ENCODE results near the gene PCGF3. TPM values are rescaled to one million over a fixed set of nuclear protein-coding genes. Genes with fewer than 3 reads are reported as not detected.
"Not testable (repeated sequence)": the region's sequence is repeated elsewhere in the genome, so short reads cannot be mapped to it uniquely, and the experiment has no call there.

PCGF3 gene
- total and polyA plus RNA-seq, 2 donors from 2014 or later: 21.7 to 59.6 TPM

DNA sequence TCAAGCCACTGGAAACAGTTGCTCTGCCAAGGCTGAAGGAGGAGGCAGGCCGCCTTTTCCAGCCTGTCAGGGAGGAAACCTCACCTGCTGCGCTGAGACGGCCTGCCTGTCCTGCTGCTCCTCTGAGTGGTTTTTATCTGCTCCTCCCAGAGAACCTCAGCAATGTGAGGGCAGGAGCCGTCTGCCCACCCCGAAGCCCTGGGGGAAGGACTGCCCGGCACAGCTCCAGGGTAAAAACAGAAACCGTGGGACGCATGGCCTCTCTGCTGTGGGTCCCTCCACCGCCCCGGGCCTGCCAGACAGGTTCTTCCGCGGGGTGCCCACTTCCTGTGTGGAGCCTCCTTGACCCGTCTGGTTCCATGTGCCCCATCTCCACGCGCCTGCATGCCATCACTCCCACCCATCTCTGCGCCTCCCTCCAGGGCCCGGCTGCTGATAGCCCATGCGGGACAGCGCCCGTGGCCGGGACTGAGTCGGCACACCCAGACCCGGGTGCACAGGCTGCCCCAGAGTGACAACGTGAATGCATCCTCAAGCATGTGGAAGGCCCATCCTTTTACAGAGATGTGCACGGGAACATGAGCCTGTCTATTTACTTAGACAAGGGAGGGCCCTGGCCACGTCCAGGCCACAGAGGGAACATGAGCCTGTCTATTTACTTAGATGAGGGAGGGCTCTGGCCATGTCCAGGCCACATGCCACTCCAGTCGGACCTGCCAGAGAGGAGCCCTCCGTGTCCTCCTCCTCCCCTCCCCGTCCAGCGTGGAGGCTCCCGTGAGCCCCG, 12.7 kb upstream of the PCGF3 start:
- no peak overlapping the region for H3K9ac ChIP-seq (ENCODE audit: low read length in 3 of 3)
- no peak overlapping the region for H3K27ac ChIP-seq (ENCODE audit: low read depth in 2 of 2, low read length in 2 of 2)
- no peaks in the 10 kb centered on the region for H3K27me3 ChIP-seq (ENCODE audit: control insufficient read depth, insufficient read depth, low read length)
- peaks cover 0 to 17% (median 4%) of the 10 kb centered on the region in 3 donors for H3K4me1 ChIP-seq (ENCODE audit: control insufficient read depth in 2 of 3, insufficient read depth in 2 of 3, low read depth in 1 of 3, low read length in 3 of 3)
- H3K4me3 ChIP-seq (ENCODE audit: low read length in 3 of 3): no peak overlapping the region
- no peaks in the 10 kb centered on the region for H3K9me3 ChIP-seq (ENCODE audit: control insufficient read depth in 2 of 3, insufficient read depth in 1 of 3, low read length in 3 of 3)
- DNase-seq (peak in 1 of 5 donors; percentile 58), FAIRE-seq (no peak)
- no peaks in the 10 kb centered on the region for H3K36me3 ChIP-seq (ENCODE audit: control insufficient read depth in 2 of 3, insufficient read depth in 3 of 3, low read length in 3 of 3)
- TF ChIP-seq, protein P1, sequence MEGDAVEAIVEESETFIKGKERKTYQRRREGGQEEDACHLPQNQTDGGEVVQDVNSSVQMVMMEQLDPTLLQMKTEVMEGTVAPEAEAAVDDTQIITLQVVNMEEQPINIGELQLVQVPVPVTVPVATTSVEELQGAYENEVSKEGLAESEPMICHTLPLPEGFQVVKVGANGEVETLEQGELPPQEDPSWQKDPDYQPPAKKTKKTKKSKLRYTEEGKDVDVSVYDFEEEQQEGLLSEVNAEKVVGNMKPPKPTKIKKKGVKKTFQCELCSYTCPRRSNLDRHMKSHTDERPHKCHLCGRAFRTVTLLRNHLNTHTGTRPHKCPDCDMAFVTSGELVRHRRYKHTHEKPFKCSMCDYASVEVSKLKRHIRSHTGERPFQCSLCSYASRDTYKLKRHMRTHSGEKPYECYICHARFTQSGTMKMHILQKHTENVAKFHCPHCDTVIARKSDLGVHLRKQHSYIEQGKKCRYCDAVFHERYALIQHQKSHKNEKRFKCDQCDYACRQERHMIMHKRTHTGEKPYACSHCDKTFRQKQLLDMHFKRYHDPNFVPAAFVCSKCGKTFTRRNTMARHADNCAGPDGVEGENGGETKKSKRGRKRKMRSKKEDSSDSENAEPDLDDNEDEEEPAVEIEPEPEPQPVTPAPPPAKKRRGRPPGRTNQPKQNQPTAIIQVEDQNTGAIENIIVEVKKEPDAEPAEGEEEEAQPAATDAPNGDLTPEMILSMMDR (IDR thresholded peaks at IDR 0.05; ENCODE audit: borderline replicate concordance, extremely low read depth, insufficient read depth): no peak
- intact Hi-C loops (cut with DNase I): no loop called here

DNA sequence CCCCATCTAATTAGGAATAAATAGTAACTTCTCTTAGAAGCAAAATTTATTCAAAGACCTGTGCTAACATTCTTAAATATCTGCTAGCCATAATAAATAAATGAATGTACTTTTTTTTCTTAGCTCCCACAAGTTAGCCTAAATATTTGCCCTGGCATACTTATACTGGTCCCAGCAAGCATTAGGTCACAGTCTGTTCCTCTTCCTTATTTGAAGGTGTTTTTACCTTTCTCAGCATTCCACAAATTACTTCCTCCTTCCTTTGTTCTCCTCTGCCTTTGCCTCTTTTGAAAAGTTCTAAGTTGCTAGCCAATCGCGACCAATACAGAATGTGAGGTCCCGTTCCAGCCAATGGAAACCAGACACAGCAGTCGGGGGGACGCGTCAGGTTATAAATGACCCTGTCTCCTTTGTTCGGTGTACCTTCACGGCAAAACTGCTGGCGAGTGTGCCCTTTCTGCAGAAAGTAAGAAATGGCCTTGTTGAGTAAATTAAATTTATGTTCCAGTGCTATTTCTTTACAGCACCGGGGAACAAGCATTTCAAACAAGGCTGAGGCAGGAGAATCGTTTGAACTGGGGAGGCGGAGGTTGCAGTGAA, 11.2 kb upstream of the PCGF3 start:
- intact Hi-C loops (cut with DNase I); H3K4me1 ChIP-seq (ENCODE audit: control insufficient read depth in 2 of 3, insufficient read depth in 2 of 3, low read depth in 1 of 3, low read length in 3 of 3); H3K4me3 ChIP-seq (ENCODE audit: low read length in 3 of 3); H3K9me3 ChIP-seq (ENCODE audit: control insufficient read depth in 2 of 3, insufficient read depth in 1 of 3, low read length in 3 of 3); H3K9ac ChIP-seq (ENCODE audit: low read length in 3 of 3); H3K27ac ChIP-seq (ENCODE audit: low read depth in 2 of 2, low read length in 2 of 2); FAIRE-seq; H3K36me3 ChIP-seq (ENCODE audit: control insufficient read depth in 2 of 3, insufficient read depth in 3 of 3, low read length in 3 of 3); DNase-seq; H3K27me3 ChIP-seq (ENCODE audit: control insufficient read depth, insufficient read depth, low read length): not testable (repeated sequence)

DNA sequence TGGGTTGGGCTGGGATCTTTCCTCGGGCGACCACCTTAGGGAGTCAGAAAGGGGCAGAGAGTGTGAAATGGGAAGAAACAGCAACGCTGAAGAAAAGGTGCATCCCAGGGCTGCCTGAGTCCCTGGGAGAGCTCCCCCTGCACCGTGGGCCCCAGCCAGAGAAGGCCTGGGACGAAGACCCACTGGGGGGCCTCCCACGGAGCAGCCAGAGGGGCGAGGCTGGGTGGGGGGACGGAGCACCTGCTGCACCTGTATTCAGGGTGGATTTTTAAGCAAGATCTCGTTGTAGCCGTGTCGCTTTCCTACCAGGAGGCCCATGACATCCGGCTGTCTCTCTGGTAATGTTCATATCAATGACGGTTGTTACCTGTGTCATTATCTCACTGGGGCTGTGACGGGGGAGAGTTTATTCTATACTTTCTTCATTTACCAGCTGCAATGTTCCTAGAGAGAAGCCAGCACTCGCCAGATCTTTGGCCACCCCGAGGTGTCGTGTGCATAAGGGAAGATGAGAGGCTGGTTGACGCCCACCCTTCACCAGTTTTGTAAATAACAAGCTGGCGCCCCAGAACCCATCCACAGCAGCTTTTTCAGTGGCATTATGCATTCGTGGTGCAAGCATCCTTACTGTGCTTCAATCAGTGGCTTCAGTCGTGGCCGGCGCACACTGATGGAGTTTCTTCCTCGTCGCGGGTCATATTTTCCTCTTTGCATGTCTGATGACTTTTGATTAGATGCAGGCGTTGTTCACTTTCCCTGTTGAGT, 5.6 kb upstream of the PCGF3 start:
- intact Hi-C loops (cut with DNase I): no loop called here
- FAIRE-seq (no peak), DNase-seq (peak in 1 of 5 donors; percentile 34)
- Histone ChIP-seq H3K27ac (ENCODE audit: low read depth in 2 of 2, low read length in 2 of 2) (no peak overlapping the region), H3K4me3 (ENCODE audit: low read length in 3 of 3) (no peak overlapping the region), H3K9me3 (ENCODE audit: control insufficient read depth in 2 of 3, insufficient read depth in 1 of 3, low read length in 3 of 3) (no peaks in the 10 kb centered on the region), H3K36me3 (ENCODE audit: control insufficient read depth in 2 of 3, insufficient read depth in 3 of 3, low read length in 3 of 3) (no peaks in the 10 kb centered on the region), H3K9ac (ENCODE audit: low read length in 3 of 3) (no peak overlapping the region), H3K27me3 (ENCODE audit: control insufficient read depth, insufficient read depth, low read length) (no peaks in the 10 kb centered on the region), H3K4me1 (ENCODE audit: control insufficient read depth in 2 of 3, insufficient read depth in 2 of 3, low read depth in 1 of 3, low read length in 3 of 3) (peaks cover 0 to 2% (median 0%) of the 10 kb centered on the region in 3 donors)
- TF ChIP-seq, protein P1 (IDR thresholded peaks at IDR 0.05; ENCODE audit: borderline replicate concordance, extremely low read depth, insufficient read depth): no peak

All from kidney (tissue), 14 donors.